ENCODE data around the gene RPS6KA1. TPM values are rescaled to one million over a fixed set of nuclear protein-coding genes. Genes with fewer than 3 reads are reported as not detected.

Gene RPS6KA1
- polyA plus RNA-seq, 1 donor (not counting 4 experiments of a cell fraction or from before 2014, with no cell fraction given) = 65.9 TPM

DNA sequence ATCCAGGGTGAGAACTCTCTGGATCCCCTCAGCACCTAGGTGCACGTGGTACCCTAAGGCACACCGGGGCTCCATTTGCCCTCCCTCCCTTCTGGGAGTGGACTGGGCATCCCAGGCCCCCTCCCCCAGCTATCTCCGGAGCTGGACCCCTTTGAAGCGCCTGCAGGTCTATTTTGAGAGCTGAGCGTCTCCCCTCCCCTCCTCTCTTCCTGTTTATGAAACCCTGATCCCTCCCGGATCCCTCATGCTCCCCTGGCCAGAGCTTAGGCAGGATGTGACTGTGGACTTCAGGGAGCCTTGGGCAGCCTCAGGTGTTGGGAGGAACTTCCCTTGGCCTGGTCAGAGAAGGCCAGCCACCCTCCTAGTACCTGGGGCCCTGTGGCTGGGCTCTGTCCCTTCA is 10.2 kb downstream of the RPS6KA1 start:
- Histone ChIP-seq H3K27me3 (ENCODE audit: control insufficient read depth, extremely low read depth, insufficient read depth, low read length) (no peaks in the 10 kb centered on the region), H3K9me3 (ENCODE audit: control insufficient read depth, low read depth, low read length) (no peaks in the 10 kb centered on the region), H3K4me2 (ENCODE audit: control insufficient read depth, extremely low read depth, insufficient read depth, low read depth, low read length) (no peak overlapping the region), H3K4me3 (ENCODE audit: control insufficient read depth in 2 of 3, extremely low read depth in 1 of 3, insufficient read depth in 2 of 3, low read depth in 1 of 3, low read length in 3 of 3) (no peak overlapping the region), H3K9ac (ENCODE audit: control insufficient read depth, extremely low read depth, insufficient read depth, low read length) (no peak overlapping the region), H3K36me3 (ENCODE audit: control insufficient read depth in 2 of 2, extremely low read depth in 1 of 2, insufficient read depth in 2 of 2, low read length in 2 of 2) (peaks cover 29 to 41% of the 10 kb centered on the region in 2 experiments), H3K27ac (ENCODE audit: control insufficient read depth, insufficient read depth, low read length) (no peak overlapping the region), H3K79me2 (ENCODE audit: control insufficient read depth, insufficient read depth, low read length) (peaks cover 88% of the 10 kb centered on the region), H3K9me1 (ENCODE audit: control insufficient read depth, extremely low read depth, insufficient read depth, low read length) (peaks cover 11% of the 10 kb centered on the region), H4K20me1 (ENCODE audit: control insufficient read depth, extremely low read depth, insufficient read depth, low read length) (peaks cover 17% of the 10 kb centered on the region), H3K4me1 (ENCODE audit: control insufficient read depth, extremely low read depth, insufficient read depth, low read length) (peaks cover 31% of the 10 kb centered on the region), H2AFZ (ENCODE audit: control insufficient read depth, low read length) (no peak overlapping the region)
- FAIRE-seq = no peak
- DNase-seq (ENCODE audit: low read depth, low spot score) = no peak
- TF ChIP-seq, protein P1, sequence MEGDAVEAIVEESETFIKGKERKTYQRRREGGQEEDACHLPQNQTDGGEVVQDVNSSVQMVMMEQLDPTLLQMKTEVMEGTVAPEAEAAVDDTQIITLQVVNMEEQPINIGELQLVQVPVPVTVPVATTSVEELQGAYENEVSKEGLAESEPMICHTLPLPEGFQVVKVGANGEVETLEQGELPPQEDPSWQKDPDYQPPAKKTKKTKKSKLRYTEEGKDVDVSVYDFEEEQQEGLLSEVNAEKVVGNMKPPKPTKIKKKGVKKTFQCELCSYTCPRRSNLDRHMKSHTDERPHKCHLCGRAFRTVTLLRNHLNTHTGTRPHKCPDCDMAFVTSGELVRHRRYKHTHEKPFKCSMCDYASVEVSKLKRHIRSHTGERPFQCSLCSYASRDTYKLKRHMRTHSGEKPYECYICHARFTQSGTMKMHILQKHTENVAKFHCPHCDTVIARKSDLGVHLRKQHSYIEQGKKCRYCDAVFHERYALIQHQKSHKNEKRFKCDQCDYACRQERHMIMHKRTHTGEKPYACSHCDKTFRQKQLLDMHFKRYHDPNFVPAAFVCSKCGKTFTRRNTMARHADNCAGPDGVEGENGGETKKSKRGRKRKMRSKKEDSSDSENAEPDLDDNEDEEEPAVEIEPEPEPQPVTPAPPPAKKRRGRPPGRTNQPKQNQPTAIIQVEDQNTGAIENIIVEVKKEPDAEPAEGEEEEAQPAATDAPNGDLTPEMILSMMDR (optimal IDR thresholded peaks at IDR 0.05 in 1 of 3, IDR thresholded peaks at IDR 0.05 in 1 of 3, conservative IDR thresholded peaks at IDR 0.05 in 1 of 3; ENCODE audit: extremely low read depth in 1 of 3, insufficient read depth in 2 of 3, low read length in 3 of 3) = no peak
- TF ChIP-seq EZH2 (IDR thresholded peaks at IDR 0.05; ENCODE audit: low read length) = no peak
- dilution Hi-C loops (cut with MboI; ENCODE audit: extremely low pct_ligation_motif_present, low sequenced_read_pairs) = no loop called here

DNA sequence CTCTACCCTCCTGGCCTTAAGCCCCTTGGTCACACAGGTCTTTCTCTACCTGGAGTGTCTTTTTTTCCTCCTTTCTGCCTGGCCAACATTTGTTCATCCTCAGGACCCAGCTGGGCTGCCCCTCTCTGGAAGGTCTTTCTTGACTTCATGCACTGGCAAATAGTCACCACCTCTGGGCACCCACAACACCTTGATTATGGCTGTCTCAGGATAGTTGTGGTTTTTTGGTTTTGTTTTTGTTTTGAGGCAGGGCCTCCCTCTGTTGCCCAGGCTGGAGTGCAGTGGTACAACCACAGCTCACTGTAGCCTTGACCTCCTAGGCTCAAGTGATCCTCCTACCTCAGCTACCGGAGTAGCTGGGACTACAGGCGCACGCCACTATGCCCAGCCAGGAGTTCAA is 10.8 kb downstream of the RPS6KA1 start:
- Histone ChIP-seq H3K27ac (ENCODE audit: control insufficient read depth, insufficient read depth, low read length) (no peak overlapping the region), H3K36me3 (ENCODE audit: control insufficient read depth in 2 of 2, extremely low read depth in 1 of 2, insufficient read depth in 2 of 2, low read length in 2 of 2) (peaks cover 29 to 41% of the 10 kb centered on the region in 2 experiments), H3K79me2 (ENCODE audit: control insufficient read depth, insufficient read depth, low read length) (peaks cover 82% of the 10 kb centered on the region), H3K27me3 (ENCODE audit: control insufficient read depth, extremely low read depth, insufficient read depth, low read length) (no peaks in the 10 kb centered on the region), H3K9ac (ENCODE audit: control insufficient read depth, extremely low read depth, insufficient read depth, low read length) (no peak overlapping the region), H3K4me2 (ENCODE audit: control insufficient read depth, extremely low read depth, insufficient read depth, low read depth, low read length) (no peak overlapping the region), H3K9me3 (ENCODE audit: control insufficient read depth, low read depth, low read length) (no peaks in the 10 kb centered on the region), H3K4me3 (ENCODE audit: control insufficient read depth in 2 of 3, extremely low read depth in 1 of 3, insufficient read depth in 2 of 3, low read depth in 1 of 3, low read length in 3 of 3) (no peak overlapping the region), H3K9me1 (ENCODE audit: control insufficient read depth, extremely low read depth, insufficient read depth, low read length) (peaks cover 11% of the 10 kb centered on the region), H2AFZ (ENCODE audit: control insufficient read depth, low read length) (no peak overlapping the region), H4K20me1 (ENCODE audit: control insufficient read depth, extremely low read depth, insufficient read depth, low read length) (peaks cover 13% of the 10 kb centered on the region), H3K4me1 (ENCODE audit: control insufficient read depth, extremely low read depth, insufficient read depth, low read length) (peaks cover 29% of the 10 kb centered on the region)
- dilution Hi-C loops (cut with MboI; ENCODE audit: extremely low pct_ligation_motif_present, low sequenced_read_pairs) = no loop called here
- FAIRE-seq = no peak
- TF ChIP-seq EZH2 (IDR thresholded peaks at IDR 0.05; ENCODE audit: low read length) = no peak
- TF ChIP-seq, protein P1 (optimal IDR thresholded peaks at IDR 0.05 in 1 of 3, IDR thresholded peaks at IDR 0.05 in 1 of 3, conservative IDR thresholded peaks at IDR 0.05 in 1 of 3; ENCODE audit: extremely low read depth in 1 of 3, insufficient read depth in 2 of 3, low read length in 3 of 3) = no peak
- no peak for DNase-seq (ENCODE audit: low read depth, low spot score)
